CD4-positive, alpha-beta memory T cell (primary cell): Measurements from ENCODE around the gene ANGPTL3. TPM values are rescaled to one million over a fixed set of nuclear protein-coding genes. Genes with fewer than 3 reads are reported as not detected.

ENCODE experiments used
- CTCF ChIA-PET: fragments of 350-600 bp; sonication (Branson Sonifier 250); formaldehyde crosslinking; loops from one replicate; lab custom pipeline; 2021; ENCODE audit warnings: inconsistent platforms; ENCODE audit not compliant: partially characterized antibody; lab: Charles Lee
- POLR2A ChIA-PET: fragments of 350-600 bp; sonication (Branson Sonifier 250); formaldehyde crosslinking; loops from one replicate; lab custom pipeline; 2021; ENCODE audit not compliant: partially characterized antibody; lab: Charles Lee
- DNase-seq, 5 donors: peaks; one replicate each; pipeline versions ENCODE4 v3.0.0 to v3.0.0-alpha.2; 2020 to 2022; ENCODE audit warnings: mixed read lengths in 1 of 5
- H3K27ac ChIP-seq: one replicate; pipeline ENCODE4 v1.7.0; 2013; ENCODE audit warnings: low read depth, low read length
- H3K27me3 ChIP-seq: 2 replicates; pipeline ENCODE4 v1.7.0; 2013; ENCODE audit warnings: mild to moderate bottlenecking, low read length, moderate library complexity; ENCODE audit not compliant: insufficient read depth
- H3K36me3 ChIP-seq: 2 replicates; pipeline ENCODE4 v1.7.0; 2013; ENCODE audit warnings: mild to moderate bottlenecking, low read length, moderate library complexity; ENCODE audit not compliant: insufficient read depth
- H3K4me1 ChIP-seq: 2 replicates; pipeline ENCODE4 v1.7.0; 2013; ENCODE audit warnings: mild to moderate bottlenecking, low read length, moderate library complexity; ENCODE audit not compliant: insufficient read depth
- H3K4me3 ChIP-seq, 2 donors: one replicate each; pipeline ENCODE4 v1.7.0; 2013; ENCODE audit warnings: low read length in 2 of 2, mild to moderate bottlenecking in 1 of 2
- H3K9me3 ChIP-seq, 2 donors: one replicate each; pipeline ENCODE4 v1.7.0; 2013; ENCODE audit warnings: low read length in 2 of 2, control low read depth in 1 of 2; ENCODE audit not compliant: control insufficient read depth in 1 of 2
- H3K27ac Mint-ChIP-seq, 7 donors: one replicate each; pipeline ENCODE4 v1.8.0; 2020 to 2021; ENCODE audit warnings: mixed read lengths in 7 of 7, mild to moderate bottlenecking in 6 of 7, inconsistent platforms in 3 of 7, moderate library complexity in 3 of 7
- H3K27me3 Mint-ChIP-seq, 2 donors: one replicate each; pipeline ENCODE4 v1.8.0; 2020 to 2021; ENCODE audit warnings: mixed read lengths in 2 of 2
- H3K36me3 Mint-ChIP-seq, 2 donors: one replicate each; pipeline ENCODE4 v1.8.0; 2020 to 2021; ENCODE audit warnings: mixed read lengths in 2 of 2, inconsistent platforms in 1 of 2, mild to moderate bottlenecking in 1 of 2
- H3K4me1 Mint-ChIP-seq, 4 donors: one replicate each; pipeline ENCODE4 v1.8.0; 2020 to 2021; ENCODE audit warnings: mixed read lengths in 4 of 4, mild to moderate bottlenecking in 1 of 4
- H3K4me3 Mint-ChIP-seq, 8 donors: one replicate each; pipeline ENCODE4 v1.8.0; 2020 to 2021; ENCODE audit warnings: mixed read lengths in 8 of 8, mild to moderate bottlenecking in 7 of 8, moderate library complexity in 6 of 8, inconsistent platforms in 3 of 8
- H3K9me3 Mint-ChIP-seq, 8 donors: one replicate each; pipeline ENCODE4 v1.8.0; 2020 to 2021; ENCODE audit warnings: mixed read lengths in 8 of 8, mild to moderate bottlenecking in 5 of 8, inconsistent platforms in 3 of 8, moderate library complexity in 1 of 8
- intact Hi-C: fragments of 100-400 bp; cut with micrococcal nuclease; formaldehyde crosslinking; loops from one replicate; pipeline ENCODE4 v1.15.1; 2023
- polyA plus RNA-seq, 2 donors: library from polyadenylated mRNA; unstranded; fragments of 300-500 nt; fragmentation: Illumina TruSeq; gene quantifications; one replicate each; pipeline ENCODE4 v1.2.3, GENCODE V29; 2021
- total RNA-seq, 2 experiments: library from RNA; stranded (reverse); gene quantifications; one replicate each; pipeline ENCODE4 v1.2.3, GENCODE V29; 2021

The ANGPTL3 gene
- total and polyA plus RNA-seq, 4 experiments from 2014 or later = not detected

GRCh38 chr1:62625415-62625814 is 28.1 kb downstream of the ANGPTL3 start:
- no peak overlapping the region for H3K27ac ChIP-seq
- no peaks in the 10 kb centered on the region for H3K9me3 Mint-ChIP-seq
- no peak overlapping the region for H3K27ac Mint-ChIP-seq
- no peaks in the 10 kb centered on the region for H3K9me3 ChIP-seq
- ChIA-PET CTCF (no interaction called here), POLR2A (no interaction called here)
- H3K27me3 Mint-ChIP-seq = no peaks in the 10 kb centered on the region
- no peaks in the 10 kb centered on the region for H3K4me1 ChIP-seq
- intact Hi-C loops = no loop called here
- H3K36me3 Mint-ChIP-seq = peaks cover 19 to 26% of the 10 kb centered on the region in 2 donors
- no peak for DNase-seq
- H3K4me3 ChIP-seq = no peak overlapping the region
- no peaks in the 10 kb centered on the region for H3K36me3 ChIP-seq
- peaks cover 0 to 1% (median 0%) of the 10 kb centered on the region in 4 donors for H3K4me1 Mint-ChIP-seq
- H3K4me3 Mint-ChIP-seq = no peak overlapping the region
- no peaks in the 10 kb centered on the region for H3K27me3 ChIP-seq

GRCh38 chr1:62628506-62628905 is 31.2 kb downstream of the ANGPTL3 start:
- no peaks in the 10 kb centered on the region for H3K27me3 ChIP-seq
- no peaks in the 10 kb centered on the region for H3K36me3 ChIP-seq
- Mint-ChIP-seq H3K36me3 (peaks cover 43 to 45% of the 10 kb centered on the region in 2 donors), H3K9me3 (peaks cover 0 to 2% (median 0%) of the 10 kb centered on the region in 8 donors), H3K4me3 (no peak overlapping the region), H3K27me3 (no peaks in the 10 kb centered on the region), H3K27ac (no peak overlapping the region), H3K4me1 (peaks cover 0 to 1% (median 0%) of the 10 kb centered on the region in 4 donors)
- H3K4me3 ChIP-seq = no peak overlapping the region
- ChIA-PET CTCF (no interaction called here), POLR2A (no interaction called here)
- no peaks in the 10 kb centered on the region for H3K9me3 ChIP-seq
- H3K27ac ChIP-seq = no peak overlapping the region
- DNase-seq = no peak
- no peaks in the 10 kb centered on the region for H3K4me1 ChIP-seq
- intact Hi-C loops = no loop called here

GRCh38 chr1:62637392-62638105 is 40.2 kb downstream of the ANGPTL3 start:
- POLR2A ChIA-PET = no interaction called here
- Histone ChIP-seq H3K4me3 (no peak overlapping the region), H3K9me3 (no peaks in the 10 kb centered on the region), H3K4me1 (no peaks in the 10 kb centered on the region), H3K36me3 (no peaks in the 10 kb centered on the region), H3K27me3 (no peaks in the 10 kb centered on the region), H3K27ac (no peak overlapping the region)
- intact Hi-C loops = no loop called here
- no peak for DNase-seq
- Mint-ChIP-seq H3K27me3 (no peaks in the 10 kb centered on the region), H3K9me3 (peaks cover 0 to 3% (median 0%) of the 10 kb centered on the region in 8 donors), H3K27ac (no peak overlapping the region), H3K4me3 (no peak overlapping the region), H3K36me3 (peaks cover 21 to 27% of the 10 kb centered on the region in 2 donors), H3K4me1 (no peaks in the 10 kb centered on the region)
- CTCF ChIA-PET = no interaction called here

- Mint-ChIP-seq H3K27me3 (no peaks in the 10 kb centered on the region), H3K36me3 (peaks cover 25 to 32% of the 10 kb centered on the region in 2 donors), H3K4me3 (no peak overlapping the region), H3K27ac (no peak overlapping the region), H3K4me1 (no peaks in the 10 kb centered on the region), H3K9me3 (peaks cover 0 to 4% (median 0%) of the 10 kb centered on the region in 8 donors)
- POLR2A ChIA-PET = no interaction called here
- Histone ChIP-seq H3K4me1 (no peaks in the 10 kb centered on the region), H3K4me3 (no peak overlapping the region), H3K27ac (no peak overlapping the region), H3K9me3 (no peaks in the 10 kb centered on the region), H3K27me3 (no peaks in the 10 kb centered on the region), H3K36me3 (no peaks in the 10 kb centered on the region)
- intact Hi-C loops = no loop called here
- CTCF ChIA-PET = no interaction called here
- no peak for DNase-seq
Measured at GRCh38 chr1:62643283-62643682, 46.0 kb downstream of the ANGPTL3 start.

- no peaks in the 10 kb centered on the region for H3K27me3 Mint-ChIP-seq
- CTCF ChIA-PET = no interaction called here
- no peak overlapping the region for H3K4me3 ChIP-seq
Measured at GRCh38 chr1:62652387-62652786, 55.1 kb downstream of the ANGPTL3 start.

GRCh38 chr1:62654744-62655143 is 57.4 kb downstream of the ANGPTL3 start:
- ChIA-PET POLR2A (no interaction called here), CTCF (no interaction called here)
- no peak overlapping the region for H3K4me3 Mint-ChIP-seq
- H3K27ac ChIP-seq = no peak overlapping the region
- H3K36me3 Mint-ChIP-seq = peaks cover 8 to 29% of the 10 kb centered on the region in 2 donors
- intact Hi-C loops = no loop called here
- no peaks in the 10 kb centered on the region for H3K4me1 Mint-ChIP-seq
- H3K4me1 ChIP-seq = no peaks in the 10 kb centered on the region
- DNase-seq = no peak
- H3K4me3 ChIP-seq = no peak overlapping the region
- no peaks in the 10 kb centered on the region for H3K36me3 ChIP-seq
- H3K27me3 Mint-ChIP-seq = no peaks in the 10 kb centered on the region
- H3K27ac Mint-ChIP-seq = peak overlapping the region in 1 of 7 donors; percentile 26
- H3K9me3 Mint-ChIP-seq = peaks cover 0 to 6% (median 0%) of the 10 kb centered on the region in 8 donors
- no peaks in the 10 kb centered on the region for H3K9me3 ChIP-seq
- no peaks in the 10 kb centered on the region for H3K27me3 ChIP-seq

More at GRCh38 chr1:62652387-62652786, 55.1 kb downstream of the ANGPTL3 start:
- Histone ChIP-seq H3K9me3 (no peaks in the 10 kb centered on the region), H3K4me1 (no peaks in the 10 kb centered on the region), H3K36me3 (no peaks in the 10 kb centered on the region), H3K27ac (no peak overlapping the region), H3K27me3 (no peaks in the 10 kb centered on the region)
- no peak overlapping the region for H3K4me3 Mint-ChIP-seq
- H3K27ac Mint-ChIP-seq = no peak overlapping the region
- no peaks in the 10 kb centered on the region for H3K4me1 Mint-ChIP-seq
- H3K9me3 Mint-ChIP-seq = peaks cover 0 to 6% (median 0%) of the 10 kb centered on the region in 8 donors
- POLR2A ChIA-PET = no interaction called here
- no peak for DNase-seq
- H3K36me3 Mint-ChIP-seq = peaks cover 11 to 28% of the 10 kb centered on the region in 2 donors
- intact Hi-C loops = no loop called here
